ENCODE measurements around the gene TMEM38B. TPM values are rescaled to one million over a fixed set of nuclear protein-coding genes. Genes with fewer than 3 reads are reported as not detected.

Gene TMEM38B
- polyA plus RNA-seq, 1 of the 3 experiments (the other 2 are of a cell fraction), result 6.8 TPM

GRCh38 chr9:105683688-105684275, 10.6 kb upstream of the TMEM38B start:
- H3K4me2 ChIP-seq, result no peak overlapping the region
- ChIA-PET CTCF (no interaction called here), POLR2A (no interaction called here)
- TF ChIP-seq USF2 (IDR thresholded peaks at IDR 0.05; ENCODE audit: borderline replicate concordance, low read depth, low read length) (no peak), EP300 (IDR thresholded peaks at IDR 0.05; ENCODE audit: borderline replicate concordance in 1 of 2, low read depth in 1 of 2, low read length in 1 of 2) (no peak), POLR2AphosphoS5 (IDR thresholded peaks at IDR 0.05; ENCODE audit: low read depth, low read length) (no peak), MAX (IDR thresholded peaks at IDR 0.05; ENCODE audit: low read depth) (no peak), FOXJ3 (CRISPR knock-in tag; IDR thresholded peaks at IDR 0.05) (no peak), TEAD4 (IDR thresholded peaks at IDR 0.05; ENCODE audit: borderline replicate concordance, insufficient read depth) (no peak), TAF1 (IDR thresholded peaks at IDR 0.05; ENCODE audit: borderline replicate concordance, low read depth, low read length) (no peak), RAD21 (IDR thresholded peaks at IDR 0.05; ENCODE audit: low read length) (no peak), JUND (IDR thresholded peaks at IDR 0.05) (no peak)
- TF ChIP-seq, protein P1, sequence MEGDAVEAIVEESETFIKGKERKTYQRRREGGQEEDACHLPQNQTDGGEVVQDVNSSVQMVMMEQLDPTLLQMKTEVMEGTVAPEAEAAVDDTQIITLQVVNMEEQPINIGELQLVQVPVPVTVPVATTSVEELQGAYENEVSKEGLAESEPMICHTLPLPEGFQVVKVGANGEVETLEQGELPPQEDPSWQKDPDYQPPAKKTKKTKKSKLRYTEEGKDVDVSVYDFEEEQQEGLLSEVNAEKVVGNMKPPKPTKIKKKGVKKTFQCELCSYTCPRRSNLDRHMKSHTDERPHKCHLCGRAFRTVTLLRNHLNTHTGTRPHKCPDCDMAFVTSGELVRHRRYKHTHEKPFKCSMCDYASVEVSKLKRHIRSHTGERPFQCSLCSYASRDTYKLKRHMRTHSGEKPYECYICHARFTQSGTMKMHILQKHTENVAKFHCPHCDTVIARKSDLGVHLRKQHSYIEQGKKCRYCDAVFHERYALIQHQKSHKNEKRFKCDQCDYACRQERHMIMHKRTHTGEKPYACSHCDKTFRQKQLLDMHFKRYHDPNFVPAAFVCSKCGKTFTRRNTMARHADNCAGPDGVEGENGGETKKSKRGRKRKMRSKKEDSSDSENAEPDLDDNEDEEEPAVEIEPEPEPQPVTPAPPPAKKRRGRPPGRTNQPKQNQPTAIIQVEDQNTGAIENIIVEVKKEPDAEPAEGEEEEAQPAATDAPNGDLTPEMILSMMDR (IDR thresholded peaks at IDR 0.05), result no peak
- H3K36me3 ChIP-seq (replicated peaks in 1 of 2; ENCODE audit: control insufficient read depth in 1 of 2, insufficient read depth in 2 of 2, low read length in 1 of 2), result no peaks in the 10 kb centered on the region
- no peak overlapping the region for H3K27ac ChIP-seq (ENCODE audit: low read depth in 2 of 2, low read length in 1 of 2)
- H3K79me2 ChIP-seq (ENCODE audit: insufficient read depth), result no peaks in the 10 kb centered on the region
- H3K9ac ChIP-seq, result no peak overlapping the region
- H3F3A ChIP-seq (replicated peaks; ENCODE audit: insufficient read depth), result no peaks in the 10 kb centered on the region
- H2AFZ ChIP-seq (ENCODE audit: low read depth), result no peak overlapping the region
- no peaks in the 10 kb centered on the region for H4K20me1 ChIP-seq (ENCODE audit: insufficient read depth)
- 60% methylated on average over 1 of the region's 1 CpG for WGBS (ENCODE audit: low lambda C conversion rate)
- no peaks in the 10 kb centered on the region for H3K9me3 ChIP-seq
- H3K4me1 ChIP-seq (ENCODE audit: control insufficient read depth in 1 of 2, insufficient read depth in 2 of 2, low read depth in 1 of 2, low read length in 1 of 2), result no peaks in the 10 kb centered on the region
- H3K9me2 ChIP-seq, result no peaks in the 10 kb centered on the region
- DNase-seq, result no peak
- H3K27me3 ChIP-seq (ENCODE audit: insufficient read depth), result no peaks in the 10 kb centered on the region
- H3K4me3 ChIP-seq (ENCODE audit: low read depth in 2 of 2, low read length in 1 of 2), result no peak overlapping the region

GRCh38 chr9:105686936-105687335, 7.4 kb upstream of the TMEM38B start:
- Histone ChIP-seq H3K79me2 (ENCODE audit: insufficient read depth) (no peaks in the 10 kb centered on the region), H3K9me2 (no peaks in the 10 kb centered on the region), H4K20me1 (ENCODE audit: insufficient read depth) (no peaks in the 10 kb centered on the region), H3F3A (replicated peaks; ENCODE audit: insufficient read depth) (no peaks in the 10 kb centered on the region), H2AFZ (ENCODE audit: low read depth) (no peak overlapping the region), H3K4me1 (ENCODE audit: control insufficient read depth in 1 of 2, insufficient read depth in 2 of 2, low read depth in 1 of 2, low read length in 1 of 2) (no peaks in the 10 kb centered on the region), H3K9me3 (no peaks in the 10 kb centered on the region), H3K27ac (ENCODE audit: low read depth in 2 of 2, low read length in 1 of 2) (no peak overlapping the region), H3K36me3 (replicated peaks in 1 of 2; ENCODE audit: control insufficient read depth in 1 of 2, insufficient read depth in 2 of 2, low read length in 1 of 2) (no peaks in the 10 kb centered on the region), H3K9ac (no peak overlapping the region), H3K27me3 (ENCODE audit: insufficient read depth) (no peaks in the 10 kb centered on the region), H3K4me3 (ENCODE audit: low read depth in 2 of 2, low read length in 1 of 2) (no peak overlapping the region), H3K4me2 (no peak overlapping the region)
- no peak for TF ChIP-seq FOXM1 (IDR thresholded peaks at IDR 0.05; ENCODE audit: low read depth)
- ChIA-PET POLR2A (no interaction called here), CTCF (no interaction called here)
- DNase-seq, result no peak
- 65% methylated on average over 4 of the region's 4 CpGs for WGBS (ENCODE audit: low lambda C conversion rate)
